HepG2 (cell line): ENCODE data around the gene RLN3. TPM values are rescaled to one million over a fixed set of nuclear protein-coding genes. Genes with fewer than 3 reads are reported as not detected.

Experiments used
- ATAC-seq: fragments of 200-7000 bp; cut with Tn5 transposase; 3 replicates; pipeline ENCODE4 v1.9.1; 2020; ENCODE audit warnings: mild to moderate bottlenecking, moderate library complexity
- BruUV-seq: library from RNA; stranded (reverse); fragments of 400-500 nt; replicated peaks from 2 replicates; lab custom pipeline; 2021; lab: Mats Ljungman, UMichigan
- CTCF ChIA-PET: fragments of 300-600 bp; formaldehyde crosslinking; extraction: SDS; loops from one replicate; lab custom pipeline; 2021; ENCODE audit warnings: low total read pairs, inconsistent platforms, low intra/inter-chr PET ratio; lab: Yijun Ruan, JAX
- POLR2A ChIA-PET: fragments of 350-600 bp; sonication (Branson Sonifier 250); formaldehyde crosslinking; loops from one replicate; lab custom pipeline; 2020; ENCODE audit warnings: antibody characterized with exemption, inconsistent platforms; lab: Yijun Ruan, JAX
- DNase-seq: peaks from one replicate; pipeline ENCODE4 v3.0.0-alpha.2; 2015; ENCODE audit warnings: low spot score
- FAIRE-seq: peaks from 3 replicates; lab custom pipeline; 2011; peaks lifted over from hg19 to GRCh38; lab: Jason Lieb, UNC
- H2AFZ ChIP-seq: one replicate; pipeline ENCODE4 v1.6.1; 2011; ENCODE audit warnings: low read length, inconsistent platforms
- H3K27ac ChIP-seq: fragments of 300-600 bp; 3 replicates; pipeline ENCODE4 v1.8.0; 2011; ENCODE audit warnings: mixed run types, mild to moderate bottlenecking, mixed read lengths, low read length, inconsistent platforms; ENCODE audit not compliant: insufficient read depth; ENCODE audit errors: extremely low read length
- H3K27me3 ChIP-seq, 2 experiments: fragments of 200-600 bp in 1 of 2; 2 replicates in 1 of 2; 3 replicates in 1 of 2; pipeline versions ENCODE4 v1.6.0 to v1.8.0; 2011; ENCODE audit warnings: low read length in 2 of 2, mild to moderate bottlenecking in 2 of 2, moderate library complexity in 2 of 2, inconsistent platforms in 1 of 2; ENCODE audit not compliant: insufficient read depth in 2 of 2, control insufficient read depth in 1 of 2
- H3K36me3 ChIP-seq, 2 experiments: fragments of 200-600 bp in 1 of 2; replicated peaks in 1 of 2; 2 replicates in 1 of 2; 3 replicates in 1 of 2; pipeline versions ENCODE4 v1.5.1 to v1.8.0; 2011; ENCODE audit warnings: low read length in 2 of 2, inconsistent platforms in 1 of 2; ENCODE audit not compliant: insufficient read depth in 2 of 2, control insufficient read depth in 1 of 2
- H3K4me1 ChIP-seq: 2 replicates; pipeline ENCODE4 v1.5.1; 2012; ENCODE audit warnings: low read length, inconsistent platforms; ENCODE audit not compliant: insufficient read depth
- H3K4me2 ChIP-seq: 2 replicates; pipeline ENCODE4 v1.6.0; 2011; ENCODE audit warnings: low read depth, low read length, inconsistent platforms
- H3K4me3 ChIP-seq, 3 experiments: fragments of 200-600 bp in 1 of 3; sonication (generic), shearing (Covaris generic) in 1 of 3; replicated peaks in 1 of 3; 2 replicates each; pipeline ENCODE4 v1.5.1; 2011 to 2016; ENCODE audit warnings: low read length in 3 of 3, inconsistent platforms in 2 of 3, low read depth in 2 of 3, mild to moderate bottlenecking in 2 of 3, control low read depth in 1 of 3, mixed read lengths in 1 of 3; ENCODE audit not compliant: insufficient read depth in 1 of 3
- H3K79me2 ChIP-seq: one replicate; pipeline ENCODE4 v1.6.1; 2011; ENCODE audit warnings: low read length, inconsistent platforms; ENCODE audit not compliant: insufficient read depth
- H3K9ac ChIP-seq: 2 replicates; pipeline ENCODE4 v1.6.0; 2011; ENCODE audit warnings: mild to moderate bottlenecking, low read depth, low read length, inconsistent platforms; ENCODE audit not compliant: insufficient read depth
- H3K9me3 ChIP-seq: 2 replicates; pipeline ENCODE4 v1.5.1; 2012; ENCODE audit warnings: mild to moderate bottlenecking, low read length
- H4K20me1 ChIP-seq: 2 replicates; pipeline ENCODE4 v1.6.0; 2011; ENCODE audit warnings: inconsistent platforms, mild to moderate bottlenecking, low read length, moderate library complexity; ENCODE audit not compliant: insufficient read depth
- AGO2 ChIP-seq: fragments of 200-400 bp; formaldehyde crosslinking; optimal IDR thresholded peaks from 2 replicates; pipeline ENCODE3; 2017; ENCODE audit warnings: mild to moderate bottlenecking, low read depth, low read length, moderate library complexity
- CCDC6 ChIP-seq: sonication (generic); formaldehyde crosslinking; IDR thresholded peaks from 2 replicates; pipeline ENCODE4 v1.8.1; 2022; ENCODE audit warnings: mild to moderate bottlenecking, missing genetic modification reagents, moderate library complexity
- GATAD1 ChIP-seq: IDR thresholded peaks from 2 replicates; pipeline ENCODE4 v1.6.1; 2016; ENCODE audit warnings: missing genetic modification reagents, missing compliant biosample characterization
- HES4 ChIP-seq: sonication (generic); formaldehyde crosslinking; IDR thresholded peaks from 2 replicates; pipeline ENCODE4 v1.9.0; 2021; ENCODE audit warnings: mild to moderate bottlenecking, missing genetic modification reagents, borderline replicate concordance
- MZF1 ChIP-seq: sonication (generic); formaldehyde crosslinking; IDR thresholded peaks from 2 replicates; pipeline ENCODE4 v1.8.1; 2023; ENCODE audit warnings: mild to moderate bottlenecking, missing genetic modification reagents, borderline replicate concordance
- RFX3 ChIP-seq: IDR thresholded peaks from 2 replicates; pipeline ENCODE4 v1.6.1; 2016; ENCODE audit warnings: missing biosample characterization, missing genetic modification reagents
- SSRP1 ChIP-seq: IDR thresholded peaks from 2 replicates; pipeline ENCODE4 v1.6.1; 2016; ENCODE audit warnings: control low read depth
- SUZ12 ChIP-seq: fragments of 150-350 bp; IDR thresholded peaks from 2 replicates; pipeline ENCODE4 v1.6.1; 2014; ENCODE audit warnings: low read depth, low read length
- TARDBP ChIP-seq: sonication (generic); formaldehyde crosslinking; IDR thresholded peaks from 2 replicates; pipeline ENCODE4 v1.8.0; 2022; ENCODE audit warnings: mild to moderate bottlenecking, missing genetic modification reagents
- ZBTB1 ChIP-seq: sonication (generic); formaldehyde crosslinking; IDR thresholded peaks from 2 replicates; pipeline ENCODE4 v1.4.0; 2020; ENCODE audit warnings: missing genetic modification reagents, borderline replicate concordance
- ZBTB38 ChIP-seq: sonication (generic); formaldehyde crosslinking; IDR thresholded peaks from 2 replicates; pipeline ENCODE4 v1.5.1; 2020; ENCODE audit warnings: mild to moderate bottlenecking, missing genetic modification reagents
- ZFP41 ChIP-seq: sonication (generic); formaldehyde crosslinking; IDR thresholded peaks from 2 replicates; pipeline ENCODE4 v1.4.0; 2020; ENCODE audit warnings: mild to moderate bottlenecking, missing genetic modification reagents, borderline replicate concordance
- ZNF7 ChIP-seq: IDR thresholded peaks from 2 replicates; pipeline ENCODE4 v1.6.1; 2016; ENCODE audit warnings: missing biosample characterization, missing genetic modification reagents
- WGBS: methylation state at CpG from one replicate; pipeline ENCODE4 v1.1.6; 2017; ENCODE audit warnings: low lambda C conversion rate; 5-methylcytosine and 5-hydroxymethylcytosine counted together
- in situ Hi-C: cut with HindIII; loops from 2 replicates; pipeline ENCODE4 v1.10.0; 2017; ENCODE audit warnings: low pct_unique_long_range_greater_than_20kb; ENCODE audit not compliant: extremely low pct_ligation_motif_present
- intact Hi-C: fragments of 100-400 bp; cut with micrococcal nuclease; formaldehyde crosslinking; loops from one replicate; pipeline ENCODE4 v1.10.0; 2022; ENCODE audit not compliant: unreplicated experiment
- polyA plus RNA-seq, 8 experiments: library from polyadenylated mRNA; depleted of rRNA in 3 of 8; stranded (reverse) in 7 of 8; unstranded in 1 of 8; fragments of >200 nt; fragmentation: Illumina TruSeq in 4 of 8; extraction: Trizol in 4 of 8; gene quantifications; 2 replicates each; pipeline versions ENCODE4 v1.2.1 to v1.2.3, GENCODE V29; 2011 to 2016; ENCODE audit warnings: low read depth in 4 of 8, missing spikeins in 1 of 8, mixed read lengths in 1 of 8; ENCODE audit not compliant: insufficient read depth in 1 of 8
- total RNA-seq, 5 experiments: library from RNA; depleted of rRNA; stranded (reverse); fragments of >200 nt; fragmentation: Illumina TruSeq; extraction: Trizol; gene quantifications; 2 replicates each; pipeline ENCODE4 v1.2.3, GENCODE V29; 2016; ENCODE audit warnings: low read depth in 1 of 5
- TF ChIP-seq, protein P1 (sequence below): IDR thresholded peaks from 2 replicates; pipeline ENCODE4 v1.6.1; 2016; ENCODE audit warnings: missing biosample characterization, missing genetic modification reagents, low read depth
- TF ChIP-seq, protein P2 (sequence below): sonication (generic); formaldehyde crosslinking; IDR thresholded peaks from 2 replicates; pipeline ENCODE4 v1.4.0; 2020; ENCODE audit warnings: mild to moderate bottlenecking, low read depth, missing genetic modification reagents

Gene RLN3
- total and polyA plus RNA-seq, 2 of the 13 experiments (the other 11 are each of a cell fraction or from before 2014, with no cell fraction given), result not detected

DNA sequence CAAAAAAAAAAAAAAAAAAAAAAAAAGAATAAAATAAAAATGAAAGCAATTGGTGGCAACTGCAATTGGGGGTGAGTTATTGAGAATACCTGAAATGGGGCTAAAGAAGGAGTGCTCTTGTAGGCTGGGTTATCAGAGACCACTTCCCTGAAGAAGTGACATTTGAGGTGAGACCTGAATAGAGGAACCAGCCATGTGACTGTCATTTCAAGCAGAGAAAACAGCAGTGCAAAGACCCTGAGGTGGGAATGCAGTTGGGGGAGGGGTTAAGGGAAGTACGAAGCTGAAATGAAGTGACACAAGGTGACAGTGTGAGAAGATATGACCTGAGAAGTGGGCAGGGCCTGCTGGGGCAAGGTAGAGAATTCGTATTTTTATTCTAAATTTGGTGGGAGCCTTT lies 38.2 kb downstream of the RLN3 start:
- Histone ChIP-seq H3K9me3 (no peaks in the 10 kb centered on the region), H3K4me2 (no peak overlapping the region), H3K36me3 (no peaks in the 10 kb centered on the region), H3K27ac (no peak overlapping the region), H3K27me3 (no peaks in the 10 kb centered on the region; a peak in 1 of 5 replicates), H3K79me2 (no peaks in the 10 kb centered on the region), H2AFZ (no peak overlapping the region), H3K4me1 (peaks cover 20% of the 10 kb centered on the region), H3K4me3 (no peak overlapping the region), H4K20me1 (no peaks in the 10 kb centered on the region), H3K9ac (no peak overlapping the region)
- 9% methylated on average over 2 of the region's 2 CpGs for whole genome bisulfite sequencing
- in situ Hi-C loops, result loop anchor here (25.0 kb wide), 1 partner anchor 304 kb away; the partner anchor contains the start of genes C19orf53 and MRI1
- TF ChIP-seq CCDC6 (CRISPR knock-in tag), result no peak
- no peak for TF ChIP-seq MZF1
- TF ChIP-seq ZFP41 (CRISPR knock-in tag), result no peak
- no peak for TF ChIP-seq ZNF7 (CRISPR knock-in tag)
- no peak for TF ChIP-seq TARDBP (CRISPR knock-in tag)
- TF ChIP-seq GATAD1 (CRISPR knock-in tag), result no peak
- no peak for TF ChIP-seq SUZ12
- no peak for TF ChIP-seq HES4 (CRISPR knock-in tag)
- ChIA-PET CTCF (no interaction called here), POLR2A (no interaction called here)
- no TSS peak for BruUV-seq
- FAIRE-seq (no peak), ATAC-seq (no peak), DNase-seq (no peak)
- intact Hi-C loops, result no loop called here

DNA sequence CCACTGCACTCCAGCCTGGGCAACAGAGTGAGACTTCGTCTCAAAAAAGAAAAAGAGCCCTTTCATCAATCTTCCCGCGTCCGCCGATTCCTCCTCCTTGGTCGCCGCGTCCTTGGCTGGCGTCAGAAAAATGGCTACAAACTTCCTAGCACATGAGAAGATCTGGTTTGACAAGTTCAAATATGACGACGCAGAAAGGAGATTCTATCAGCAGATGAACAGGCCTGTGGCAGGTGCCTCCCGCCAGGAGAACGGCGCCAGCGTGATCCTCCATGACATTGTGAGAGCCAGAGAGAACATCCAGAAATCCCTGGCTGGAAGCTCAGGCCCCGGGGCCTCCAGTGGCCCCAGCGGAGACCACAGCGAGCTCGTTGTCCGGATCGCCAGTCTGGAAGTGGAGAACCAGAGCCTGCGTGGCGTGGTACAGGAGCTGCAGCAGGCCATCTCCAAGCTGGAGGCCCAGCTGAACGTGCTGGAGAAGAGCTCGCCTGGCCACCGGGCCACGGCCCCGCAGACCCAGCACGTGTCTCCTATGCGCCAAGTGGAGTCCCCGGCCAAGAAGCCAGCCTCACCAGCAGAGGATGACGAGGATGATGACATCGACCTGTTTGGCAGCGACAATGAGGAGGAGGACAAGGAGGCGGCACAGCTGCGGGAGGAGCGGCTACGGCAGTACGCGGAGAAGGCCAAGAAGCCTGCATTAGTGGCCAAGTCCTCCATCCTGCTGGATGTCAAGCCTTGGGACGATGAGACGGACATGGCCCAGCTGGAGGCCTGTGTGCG lies 42.5 kb downstream of the RLN3 start:
- BruUV-seq, result no TSS peak
- Histone ChIP-seq H3K27me3 (no peaks in the 10 kb centered on the region; a peak in 2 of 5 replicates), H3K4me1 (peaks cover 11% of the 10 kb centered on the region), H3K36me3 (no peaks in the 10 kb centered on the region), H3K9me3 (no peaks in the 10 kb centered on the region)
- FAIRE-seq, result no peak
- in situ Hi-C loops, result loop anchor here (5.0 to 25.0 kb wide), 2 partner anchors 188 to 308 kb away; partner anchors contain the start of genes C19orf53 and MRI1
- DNase-seq, result no peak
- POLR2A ChIA-PET, result interaction anchor here (1.2 to 5.2 kb wide), 2 partner anchors 9 to 18 kb away, joined by 3 to 62 read pairs; partner anchors contain the start of gene PALM3
- intact Hi-C loops, result loop anchor here (5.0 kb wide), 1 partner anchor 63 kb away; the partner anchor contains the start of gene RFX1
- TF ChIP-seq, protein P1, sequence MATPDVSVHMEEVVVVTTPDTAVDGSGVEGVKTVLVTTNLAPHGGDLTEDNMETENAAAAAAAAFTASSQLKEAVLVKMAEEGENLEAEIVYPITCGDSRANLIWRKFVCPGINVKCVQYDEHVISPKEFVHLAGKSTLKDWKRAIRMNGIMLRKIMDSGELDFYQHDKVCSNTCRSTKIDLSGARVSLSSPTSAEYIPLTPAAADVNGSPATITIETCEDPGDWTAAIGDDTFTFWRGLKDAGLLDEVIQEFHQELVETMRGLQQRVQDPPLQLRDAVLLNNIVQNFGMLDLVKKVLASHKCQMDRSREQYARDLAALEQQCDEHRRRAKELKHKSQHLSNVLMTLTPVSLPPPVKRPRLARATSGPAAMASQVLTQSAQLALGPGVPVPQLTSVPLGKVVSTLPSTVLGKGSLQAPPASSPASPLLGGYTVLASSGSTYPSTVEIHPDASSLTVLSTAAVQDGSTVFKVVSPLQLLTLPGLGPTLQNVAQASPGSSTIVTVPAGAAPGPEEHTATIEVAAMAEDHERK (CRISPR knock-in tag), result no peak
- TF ChIP-seq RFX3 (CRISPR knock-in tag) (no peak), SSRP1 (CRISPR knock-in tag) (no peak), AGO2 (peak; percentile 21), ZBTB38 (CRISPR knock-in tag) (peak; percentile 16; the same call in 1 of the 2 replicates), ZBTB1 (no peak)
- TF ChIP-seq, protein P2, sequence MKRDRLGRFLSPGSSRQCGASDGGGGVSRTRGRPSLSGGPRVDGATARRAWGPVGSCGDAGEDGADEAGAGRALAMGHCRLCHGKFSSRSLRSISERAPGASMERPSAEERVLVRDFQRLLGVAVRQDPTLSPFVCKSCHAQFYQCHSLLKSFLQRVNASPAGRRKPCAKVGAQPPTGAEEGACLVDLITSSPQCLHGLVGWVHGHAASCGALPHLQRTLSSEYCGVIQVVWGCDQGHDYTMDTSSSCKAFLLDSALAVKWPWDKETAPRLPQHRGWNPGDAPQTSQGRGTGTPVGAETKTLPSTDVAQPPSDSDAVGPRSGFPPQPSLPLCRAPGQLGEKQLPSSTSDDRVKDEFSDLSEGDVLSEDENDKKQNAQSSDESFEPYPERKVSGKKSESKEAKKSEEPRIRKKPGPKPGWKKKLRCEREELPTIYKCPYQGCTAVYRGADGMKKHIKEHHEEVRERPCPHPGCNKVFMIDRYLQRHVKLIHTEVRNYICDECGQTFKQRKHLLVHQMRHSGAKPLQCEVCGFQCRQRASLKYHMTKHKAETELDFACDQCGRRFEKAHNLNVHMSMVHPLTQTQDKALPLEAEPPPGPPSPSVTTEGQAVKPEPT (CRISPR knock-in tag), result no peak
- TF ChIP-seq, all 625 proteins: peak for 2
- ATAC-seq, result no peak
- no peak overlapping the region for H3K4me2 ChIP-seq
- H3K9ac ChIP-seq, result no peak overlapping the region
- no peak overlapping the region for H3K4me3 ChIP-seq
- CTCF ChIA-PET, result no interaction called here
- no peak overlapping the region for H2AFZ ChIP-seq
- WGBS, result 94% methylated on average over 42 of the region's 43 CpGs
- no peaks in the 10 kb centered on the region for H4K20me1 ChIP-seq
- H3K27ac ChIP-seq, result no peak overlapping the region
- H3K79me2 ChIP-seq, result peaks cover 3% of the 10 kb centered on the region
